C4-2B (cell line): Measurements from ENCODE around the gene VSX2.

Experiments
- H3K27ac ChIP-seq: fragments of 450-650 bp; 2 replicates; pipeline ENCODE4 v1.5.1; 2017
- ZFX ChIP-seq: fragments of 450-650 bp; IDR thresholded peaks from 2 replicates; pipeline ENCODE4 v1.6.1; 2017
- TF ChIP-seq, protein P1 (sequence below): fragments of 450-650 bp; conservative IDR thresholded peaks from 2 replicates; pipeline ENCODE4 v1.5.1; 2017; ENCODE audit warnings: mild to moderate bottlenecking

Gene VSX2

DNA sequence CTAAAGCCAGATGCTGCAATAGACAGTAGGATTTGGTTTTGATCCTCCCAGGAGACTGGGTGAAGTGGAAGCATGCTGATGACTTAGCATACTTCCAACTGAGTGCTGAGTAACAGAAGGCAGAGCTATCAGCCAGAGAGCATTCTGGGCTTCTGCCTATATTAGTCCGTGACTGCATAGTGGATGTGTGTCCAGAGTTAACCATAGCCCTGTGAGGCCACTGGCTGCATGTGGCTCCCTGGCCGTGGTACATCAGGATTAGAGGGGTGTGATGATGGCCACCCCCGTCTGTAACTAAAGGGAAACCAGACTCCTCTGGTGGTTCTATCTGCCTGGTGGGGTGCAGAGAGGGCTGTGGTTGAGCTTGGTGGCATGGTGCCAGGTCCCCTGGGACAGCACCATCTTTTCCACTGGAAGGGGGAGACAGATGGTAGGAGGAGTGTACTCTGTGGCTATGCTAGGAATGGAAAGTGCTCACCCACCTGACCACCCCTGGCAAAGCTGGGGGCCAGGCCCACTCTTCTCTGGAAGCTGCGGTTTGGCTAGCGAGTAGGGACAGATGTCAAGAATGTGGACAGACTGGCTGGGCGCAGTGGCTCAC lies 36.1 kb downstream of the VSX2 start:
- TF ChIP-seq, protein P1, sequence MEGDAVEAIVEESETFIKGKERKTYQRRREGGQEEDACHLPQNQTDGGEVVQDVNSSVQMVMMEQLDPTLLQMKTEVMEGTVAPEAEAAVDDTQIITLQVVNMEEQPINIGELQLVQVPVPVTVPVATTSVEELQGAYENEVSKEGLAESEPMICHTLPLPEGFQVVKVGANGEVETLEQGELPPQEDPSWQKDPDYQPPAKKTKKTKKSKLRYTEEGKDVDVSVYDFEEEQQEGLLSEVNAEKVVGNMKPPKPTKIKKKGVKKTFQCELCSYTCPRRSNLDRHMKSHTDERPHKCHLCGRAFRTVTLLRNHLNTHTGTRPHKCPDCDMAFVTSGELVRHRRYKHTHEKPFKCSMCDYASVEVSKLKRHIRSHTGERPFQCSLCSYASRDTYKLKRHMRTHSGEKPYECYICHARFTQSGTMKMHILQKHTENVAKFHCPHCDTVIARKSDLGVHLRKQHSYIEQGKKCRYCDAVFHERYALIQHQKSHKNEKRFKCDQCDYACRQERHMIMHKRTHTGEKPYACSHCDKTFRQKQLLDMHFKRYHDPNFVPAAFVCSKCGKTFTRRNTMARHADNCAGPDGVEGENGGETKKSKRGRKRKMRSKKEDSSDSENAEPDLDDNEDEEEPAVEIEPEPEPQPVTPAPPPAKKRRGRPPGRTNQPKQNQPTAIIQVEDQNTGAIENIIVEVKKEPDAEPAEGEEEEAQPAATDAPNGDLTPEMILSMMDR: no peak
- no peak for TF ChIP-seq ZFX
- no peak overlapping the region for H3K27ac ChIP-seq

DNA sequence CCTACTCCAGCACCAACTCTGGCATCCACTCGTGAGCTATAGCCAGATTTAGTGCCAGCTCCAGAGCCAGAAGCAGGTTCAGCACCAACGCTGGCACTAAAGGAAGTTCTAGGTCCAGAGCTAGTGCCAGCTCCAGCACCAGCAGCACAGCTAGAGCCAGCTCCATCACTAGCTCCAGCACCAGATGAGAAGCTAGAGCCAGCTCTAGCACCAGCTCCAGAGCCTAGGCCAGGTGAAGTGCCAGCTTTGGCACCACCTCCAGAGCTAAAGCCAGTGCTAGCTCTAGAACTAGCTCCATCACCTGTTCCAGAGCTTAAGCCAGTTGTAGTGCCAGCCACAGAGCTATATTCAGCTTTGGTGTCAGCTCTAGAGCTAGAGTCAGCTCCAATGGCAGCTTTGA lies 38.8 kb downstream of the VSX2 start:
- H3K27ac ChIP-seq: no peak overlapping the region
- TF ChIP-seq, protein P1: no peak
- TF ChIP-seq ZFX: no peak

DNA sequence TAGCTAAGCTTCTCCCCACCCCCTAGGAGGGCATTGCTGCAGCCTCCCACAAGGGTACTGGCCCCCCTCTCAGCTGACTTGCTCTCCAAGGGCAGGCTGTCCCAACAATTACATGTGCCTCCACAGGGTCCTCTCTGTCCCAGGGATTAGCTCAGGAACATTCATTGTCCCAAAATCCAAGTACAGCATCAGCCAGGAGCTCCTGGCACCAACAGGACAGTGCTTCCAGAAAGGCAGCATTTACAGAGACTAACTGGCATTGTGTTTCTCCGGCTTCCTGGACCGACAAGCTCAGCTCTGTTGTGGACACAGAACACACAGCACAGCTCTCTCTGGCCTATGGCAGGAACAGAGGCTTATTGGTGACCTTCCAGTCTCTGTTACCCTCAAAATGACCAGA lies 41.8 kb downstream of the VSX2 start:
- TF ChIP-seq, protein P1: no peak
- no peak for TF ChIP-seq ZFX

DNA sequence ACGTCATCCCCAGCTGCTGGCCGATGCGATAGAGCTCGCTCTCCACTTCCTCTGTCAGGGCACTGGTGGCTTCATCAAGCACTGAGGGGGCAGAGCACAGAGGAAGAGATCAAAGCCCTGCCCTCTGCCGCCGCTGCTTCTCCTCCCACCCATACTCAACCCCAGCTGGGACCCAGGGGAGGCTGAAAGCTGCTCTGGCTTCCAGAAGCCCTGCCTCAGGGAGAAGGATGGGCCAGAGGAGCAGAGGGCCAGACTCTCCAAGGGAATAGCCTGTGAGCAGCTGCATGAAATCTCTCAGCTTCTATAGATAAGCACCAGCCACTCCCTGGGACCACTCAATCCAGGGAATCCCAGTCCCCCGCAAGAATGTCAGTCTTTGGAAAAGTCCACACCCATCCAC lies 47.5 kb downstream of the VSX2 start:
- TF ChIP-seq ZFX: no peak
- TF ChIP-seq, protein P1: no peak

More for the DNA sequence above, 41.8 kb downstream of the VSX2 start:
- no peak overlapping the region for H3K27ac ChIP-seq

DNA sequence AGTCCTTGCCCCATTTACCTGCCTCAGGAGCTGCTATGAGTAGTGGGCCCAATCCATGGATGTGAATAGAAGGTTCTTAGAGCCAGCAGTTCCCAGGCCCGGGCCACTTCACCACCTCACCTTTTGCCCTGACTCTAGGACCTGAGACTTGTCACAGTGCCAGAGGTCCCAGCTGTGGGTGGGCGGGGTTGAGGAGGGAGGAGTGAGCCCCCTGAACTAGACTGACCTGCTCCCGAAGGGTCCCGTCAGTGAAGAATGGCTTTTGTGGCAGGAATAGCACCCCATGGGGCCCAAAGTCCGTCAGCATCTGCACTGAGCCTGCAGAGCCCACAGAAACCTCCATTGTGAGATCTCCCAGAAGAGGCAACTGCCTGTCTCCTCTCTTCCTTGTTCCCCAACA lies 50.6 kb downstream of the VSX2 start:
- H3K27ac ChIP-seq: no peak overlapping the region
- TF ChIP-seq, protein P1: no peak
- TF ChIP-seq ZFX: no peak

More for the DNA sequence above, 47.5 kb downstream of the VSX2 start:
- H3K27ac ChIP-seq: no peak overlapping the region

DNA sequence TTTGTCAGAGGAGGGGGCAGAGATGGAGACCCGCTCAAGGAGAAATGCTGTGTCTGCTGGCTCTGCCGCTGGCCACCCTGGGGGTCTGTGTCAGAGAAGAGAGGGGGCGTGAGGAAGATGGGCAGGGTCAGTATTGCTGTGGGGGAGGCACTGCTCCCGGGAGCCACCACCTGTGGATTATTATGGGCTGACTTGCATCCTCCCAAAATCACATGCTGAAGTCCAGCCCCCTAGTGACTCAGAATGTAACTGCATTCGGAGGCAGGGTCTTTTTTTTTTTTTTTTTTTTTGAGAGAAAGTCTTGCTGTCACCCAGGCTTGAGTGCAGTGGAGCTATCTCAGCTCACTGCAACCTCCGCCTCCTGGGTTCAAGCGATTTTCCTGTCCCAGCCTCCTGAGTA lies 51.2 kb downstream of the VSX2 start:
- no peak overlapping the region for H3K27ac ChIP-seq
- TF ChIP-seq, protein P1: peak; percentile 75
- no peak for TF ChIP-seq ZFX

DNA sequence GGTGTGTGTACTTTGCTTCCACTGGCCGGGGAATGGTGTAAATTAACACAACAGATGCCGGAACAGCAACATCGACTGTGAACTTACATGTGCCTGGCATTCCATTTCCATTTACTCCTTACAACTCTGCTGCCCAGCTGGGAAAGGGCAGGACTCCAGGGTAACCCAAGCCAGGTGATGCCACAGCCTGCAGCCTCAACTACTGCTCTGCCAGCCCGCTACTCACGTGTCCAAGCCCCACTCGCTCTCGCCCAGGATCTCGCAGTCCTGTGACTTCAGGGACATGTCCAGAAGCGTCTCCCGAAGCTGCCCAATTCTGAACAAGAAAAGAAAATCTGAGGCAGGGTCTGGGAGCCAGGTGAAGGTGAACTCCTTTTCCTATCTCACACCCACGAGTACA lies 52.8 kb downstream of the VSX2 start:
- no peak for TF ChIP-seq ZFX
- TF ChIP-seq, protein P1: no peak
- H3K27ac ChIP-seq: no peak overlapping the region
